Measurements from ENCODE around the gene ELMO1.

The ELMO1 gene

DNA sequence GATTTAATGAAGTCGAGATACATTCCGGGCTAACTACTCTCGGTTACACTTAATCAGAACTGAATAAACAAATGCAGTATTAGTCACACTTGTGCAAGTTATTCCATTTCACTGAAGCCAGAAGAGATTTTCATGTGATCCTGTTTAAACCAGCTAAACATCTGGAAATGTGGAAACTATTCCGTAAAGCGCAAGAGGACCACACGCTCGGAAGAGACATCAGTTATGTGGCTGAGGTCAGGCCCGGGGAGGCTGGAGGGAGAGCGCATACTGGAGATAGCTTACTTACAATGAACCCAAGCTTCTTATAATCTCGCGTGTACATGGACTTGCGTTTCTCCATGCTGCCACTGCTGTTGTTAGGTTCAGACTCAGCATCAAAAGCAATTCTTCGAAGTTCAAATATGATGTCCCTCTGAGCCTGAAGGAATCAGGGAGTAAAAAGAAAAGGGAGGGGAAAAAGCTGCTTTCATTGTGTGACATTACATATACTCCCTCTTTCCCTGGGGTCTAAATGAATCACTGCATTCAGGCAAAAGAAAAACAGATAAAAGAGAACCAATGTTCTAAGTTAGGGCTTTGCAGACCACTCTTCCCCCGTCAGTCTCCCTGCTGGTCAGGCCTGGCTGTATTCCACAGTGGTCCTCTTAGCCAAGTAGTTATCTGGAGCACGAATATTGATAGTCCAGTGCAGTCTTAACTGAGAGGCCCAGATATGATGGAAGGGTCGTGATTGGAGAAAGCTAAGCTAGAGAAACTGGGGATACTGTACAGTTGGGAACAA is 237.4 kb downstream of the ELMO1 start:
- no peak for DNase-seq

DNA sequence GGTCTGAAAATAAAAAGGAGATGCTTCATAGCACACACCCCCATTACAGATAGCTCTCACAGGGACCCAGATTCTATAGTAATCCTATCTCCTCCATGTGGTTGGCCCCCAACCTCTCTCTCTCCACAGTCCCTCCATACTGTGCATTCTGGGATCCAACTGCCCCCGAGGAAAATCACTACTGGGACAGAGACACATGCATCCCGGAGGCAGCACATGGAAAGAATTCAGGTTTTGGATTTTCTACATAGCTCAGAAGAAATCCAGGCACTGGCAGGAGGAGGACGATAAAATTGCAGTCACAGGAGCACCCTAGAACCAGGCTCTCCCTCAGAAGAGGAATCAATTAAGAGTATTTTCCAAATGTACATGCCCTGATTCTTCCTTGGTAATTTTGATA is 239.5 kb downstream of the ELMO1 start:
- DNase-seq: no peak

DNA sequence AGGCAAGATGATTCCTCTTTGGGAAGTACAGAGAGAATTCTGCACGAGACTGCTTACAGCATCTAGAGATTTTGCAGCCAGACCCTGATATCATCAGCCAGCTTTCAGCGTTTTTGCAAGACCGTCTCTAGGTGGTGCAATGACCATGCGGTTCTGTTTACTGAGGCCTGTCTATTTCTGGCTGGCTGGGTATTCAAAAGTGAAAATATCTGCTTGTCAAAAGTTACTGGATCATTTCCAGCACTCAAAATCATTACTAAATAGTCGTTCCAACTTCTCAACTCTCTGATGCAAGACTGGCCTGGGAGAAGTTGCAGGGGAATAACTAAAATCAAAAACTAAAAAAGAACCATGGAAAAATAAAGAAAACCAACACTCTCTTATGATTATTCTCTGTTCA is 240.1 kb downstream of the ELMO1 start:
- no peak for DNase-seq

- no peak for DNase-seq
These were observed 242.5 kb downstream of the ELMO1 start for GRCh38 chr7:37206192-37206591.

GRCh38 chr7:37205451-37205850 is 243.2 kb downstream of the ELMO1 start:
- no peak for DNase-seq

DNA sequence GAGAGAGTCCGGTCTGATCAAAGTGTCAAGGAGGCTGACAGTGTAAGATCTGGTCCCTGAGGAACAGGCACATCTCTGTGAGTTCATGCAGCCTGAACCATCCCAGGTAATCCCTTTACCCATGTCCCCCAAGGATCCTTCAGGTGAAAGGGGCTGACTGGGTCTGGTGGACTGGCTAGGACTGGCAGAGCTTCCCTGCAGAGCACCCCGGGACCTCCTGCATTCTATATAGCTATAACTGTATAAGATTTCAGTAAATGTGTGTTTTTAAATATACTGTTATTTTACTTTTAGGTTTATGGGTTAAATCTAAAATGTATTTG is 246.8 kb downstream of the ELMO1 start:
- DNase-seq: no peak

GRCh38 chr7:37201003-37201875 is 247.4 kb downstream of the ELMO1 start:
- peak; percentile 21 for DNase-seq

- DNase-seq: peak; percentile 71
These were observed 249.7 kb downstream of the ELMO1 start for GRCh38 chr7:37198906-37199485.

DNA sequence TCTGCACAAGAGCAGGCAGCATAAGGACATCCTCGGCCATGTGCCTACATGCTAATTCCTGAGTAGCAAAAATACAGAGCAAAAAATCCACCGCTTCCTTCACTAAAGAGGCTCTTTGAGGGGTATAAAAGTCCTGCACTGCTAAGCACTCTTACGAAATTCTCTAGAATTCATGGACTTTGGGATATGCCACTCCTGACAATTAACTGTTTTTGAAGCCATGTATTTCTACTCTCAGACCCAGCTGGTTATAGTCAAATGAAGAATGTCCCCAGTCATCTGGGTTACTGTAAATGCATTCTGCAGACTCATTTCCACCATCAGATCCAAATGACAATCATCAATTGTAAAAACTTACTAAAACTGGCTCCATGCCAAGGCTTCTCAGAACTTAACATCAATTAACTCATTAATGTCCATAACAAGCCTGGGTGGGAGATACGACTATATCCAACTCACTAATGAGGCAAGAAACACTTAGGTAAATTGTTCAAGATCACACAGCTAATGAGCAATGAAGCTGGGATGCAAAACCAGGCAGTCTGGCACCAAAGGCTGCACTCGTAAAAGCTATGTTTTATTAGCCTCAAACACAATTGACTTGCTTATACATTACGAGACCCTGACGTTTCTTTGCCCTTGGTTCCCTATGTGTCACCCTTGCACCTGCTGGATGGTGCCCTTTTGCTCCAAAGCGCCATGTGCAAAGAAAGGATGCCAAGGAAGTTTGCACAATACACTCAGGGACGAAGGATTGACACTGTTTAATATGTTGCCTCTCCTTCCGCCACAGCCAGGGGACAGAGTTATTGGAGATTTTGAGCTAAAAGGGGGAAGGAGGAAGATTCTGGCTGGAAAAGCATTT is 250.4 kb downstream of the ELMO1 start:
- no peak for DNase-seq

GRCh38 chr7:37197108-37197507 is 251.6 kb downstream of the ELMO1 start:
- no peak for DNase-seq

- DNase-seq: no peak
These were observed 252.0 kb downstream of the ELMO1 start for GRCh38 chr7:37196676-37197075.

DNA sequence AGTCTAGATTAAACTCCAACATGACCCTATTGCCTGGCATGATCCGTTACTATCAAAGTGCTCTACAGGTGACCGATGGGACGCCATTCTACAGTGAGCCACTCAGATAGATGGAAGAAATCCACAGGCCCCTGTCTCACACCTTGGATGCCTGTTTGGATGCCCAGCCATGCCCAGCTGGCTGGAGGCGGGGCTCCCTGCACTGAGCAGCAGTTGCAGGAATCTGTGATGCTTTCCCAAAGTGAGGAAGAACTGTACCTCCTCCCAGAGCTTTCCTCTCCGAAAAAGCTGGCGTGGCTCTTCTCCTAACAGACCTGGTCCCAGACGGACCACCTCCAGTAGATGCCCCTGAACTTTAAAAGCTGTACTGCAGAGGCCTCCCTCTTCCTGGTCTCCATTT is 253.3 kb downstream of the ELMO1 start:
- DNase-seq: no peak

DNA sequence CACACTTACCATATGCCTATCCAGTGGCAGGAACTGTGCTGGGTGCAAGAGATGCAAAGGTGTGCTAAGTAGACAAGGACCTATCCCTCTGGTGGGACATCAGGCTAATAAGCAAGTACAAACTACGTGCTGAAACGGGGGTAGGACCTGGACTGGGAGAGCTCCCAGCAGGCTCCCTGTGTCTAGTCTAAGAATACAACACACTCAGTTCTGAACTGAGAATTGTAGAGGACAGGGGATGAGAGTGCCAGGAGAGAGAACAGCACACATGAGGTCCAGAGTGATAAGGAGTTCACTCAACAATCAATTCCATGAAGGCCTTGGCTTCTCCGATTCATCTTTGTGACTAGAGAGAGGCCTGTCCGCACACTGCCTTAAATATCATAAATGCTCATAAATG is 253.7 kb downstream of the ELMO1 start:
- no peak for DNase-seq

DNA sequence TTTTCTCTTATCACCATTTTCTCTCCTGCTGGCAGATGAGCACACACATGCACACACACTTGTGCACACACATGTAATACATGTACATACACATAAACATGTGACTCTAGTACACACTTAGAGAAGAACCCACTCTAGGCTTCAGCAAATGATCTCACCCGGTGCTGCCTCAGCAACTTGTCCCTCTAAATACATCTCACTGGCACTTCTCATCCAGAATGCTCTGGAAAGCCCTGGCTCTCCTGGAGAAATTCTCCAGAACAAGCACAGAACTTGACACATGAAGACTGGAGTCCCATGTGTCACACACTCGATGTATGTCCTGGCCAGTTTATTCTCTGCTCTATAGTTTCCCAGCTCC is 254.9 kb downstream of the ELMO1 start:
- no peak for DNase-seq

DNA sequence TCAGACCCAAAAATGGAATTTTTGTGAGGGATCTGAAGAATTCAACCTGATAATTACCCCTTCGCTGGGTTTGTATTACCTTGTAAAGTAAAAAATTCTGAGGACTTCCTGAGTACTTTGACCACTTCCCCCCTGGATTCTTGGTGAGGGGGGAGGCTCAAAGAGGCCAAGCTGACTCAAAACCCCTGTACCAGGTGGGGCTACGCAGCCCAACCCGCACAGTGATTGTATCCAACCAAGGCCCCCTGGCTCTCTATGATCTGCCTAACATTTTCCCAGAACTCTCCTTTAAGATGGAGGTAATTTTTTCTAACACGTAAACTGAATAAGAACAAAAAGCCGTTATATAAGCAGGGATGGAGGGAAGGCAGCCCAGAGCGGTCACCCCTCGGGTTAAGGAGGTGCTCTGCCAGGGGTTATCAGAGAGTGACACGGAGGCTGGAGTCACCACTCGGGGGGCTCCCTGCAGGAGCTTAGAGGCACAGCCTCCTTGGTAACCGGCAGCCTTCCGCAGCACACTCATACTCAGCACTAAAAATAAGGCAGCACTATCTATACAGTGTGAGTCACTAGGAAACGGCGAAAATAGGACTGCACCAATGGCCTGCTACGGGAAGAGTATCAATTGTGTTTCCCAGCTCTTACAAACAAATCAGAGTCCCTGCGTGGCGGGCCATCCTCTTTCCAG is 255.4 kb downstream of the ELMO1 start:
- DNase-seq: no peak

GRCh38 chr7:37191797-37192196 is 256.9 kb downstream of the ELMO1 start:
- DNase-seq: no peak

- DNase-seq: no peak
These were observed 261.5 kb downstream of the ELMO1 start for GRCh38 chr7:37187179-37187578.

DNA sequence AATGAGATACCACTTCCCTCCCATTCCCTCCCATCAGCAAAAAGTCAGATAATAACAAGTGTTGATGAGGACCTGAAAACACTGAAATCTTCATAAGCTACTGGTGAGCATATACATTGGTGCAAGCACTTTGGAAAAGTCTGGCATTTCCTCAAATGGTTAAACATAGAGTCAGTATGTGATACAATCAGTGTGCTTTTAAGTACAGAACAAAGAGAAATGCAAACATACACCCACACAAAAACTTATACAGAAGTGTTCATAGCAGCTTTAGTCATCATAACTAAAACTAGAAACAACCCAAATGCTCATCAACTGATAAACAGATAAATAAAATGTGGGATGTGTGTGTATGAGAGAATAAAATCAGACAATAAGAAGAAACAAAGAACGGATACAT is 261.9 kb downstream of the ELMO1 start:
- DNase-seq: no peak

- DNase-seq: no peak
These were observed 267.1 kb downstream of the ELMO1 start for GRCh38 chr7:37181550-37181932.

GRCh38 chr7:37180828-37181549 is 267.7 kb downstream of the ELMO1 start:
- DNase-seq: no peak

- DNase-seq: no peak
These were observed 272.6 kb downstream of the ELMO1 start for GRCh38 chr7:37176079-37176478.

DNA sequence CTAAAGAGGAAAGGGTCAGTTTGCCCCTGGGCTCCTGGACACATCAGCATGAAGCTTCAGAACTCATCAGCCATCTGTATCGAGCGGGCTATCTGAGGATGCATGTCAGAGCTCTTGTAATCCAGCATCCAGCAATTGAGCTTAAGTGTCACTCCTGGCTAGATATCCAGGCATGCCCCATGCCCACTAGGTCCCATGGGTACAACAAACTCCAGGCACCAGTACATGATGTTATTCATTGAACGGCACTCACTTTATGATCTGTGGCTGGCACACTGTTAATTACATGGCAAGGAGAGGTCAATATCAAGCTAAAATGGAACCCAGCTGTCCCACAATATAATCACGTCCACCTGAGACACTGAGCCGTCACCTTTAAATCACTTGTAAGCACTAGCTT is 274.2 kb downstream of the ELMO1 start:
- DNase-seq: no peak

All from T-helper 9 cell (primary cell).